Activated CD4-positive, alpha-beta memory T cell treated with anti-CD3 and anti-CD28 coated beads for 36 hours (primary cell): Measurements from ENCODE around the gene CNTN3. TPM values are rescaled to one million over a fixed set of nuclear protein-coding genes. Genes with fewer than 3 reads are reported as not detected.

ENCODE experiments used
- CTCF ChIA-PET: fragments of 350-600 bp; sonication (Branson Sonifier 250); formaldehyde crosslinking; loops from one replicate; lab custom pipeline; 2021; ENCODE audit warnings: antibody characterized with exemption, inconsistent platforms; lab: Charles Lee
- POLR2A ChIA-PET: fragments of 350-600 bp; sonication (Branson Sonifier 250); formaldehyde crosslinking; loops from one replicate; lab custom pipeline; 2021; ENCODE audit warnings: antibody characterized with exemption; lab: Charles Lee
- DNase-seq: peaks from one replicate; pipeline ENCODE4 v3.0.0-alpha.2; 2020
- H3K27ac Mint-ChIP-seq: one replicate; pipeline ENCODE4 v1.8.0; 2021; ENCODE audit warnings: mixed read lengths
- H3K27me3 Mint-ChIP-seq: one replicate; pipeline ENCODE4 v1.8.0; 2021; ENCODE audit warnings: mixed read lengths
- H3K36me3 Mint-ChIP-seq: one replicate; pipeline ENCODE4 v1.8.0; 2021; ENCODE audit warnings: mixed read lengths
- H3K4me1 Mint-ChIP-seq: one replicate; pipeline ENCODE4 v1.8.0; 2021; ENCODE audit warnings: low read depth, mixed read lengths
- H3K4me3 Mint-ChIP-seq: one replicate; pipeline ENCODE4 v1.8.0; 2021; ENCODE audit warnings: mild to moderate bottlenecking, mixed read lengths
- H3K9me3 Mint-ChIP-seq: one replicate; pipeline ENCODE4 v1.8.0; 2021; ENCODE audit warnings: mixed read lengths
- intact Hi-C: fragments of 100-400 bp; cut with micrococcal nuclease; formaldehyde crosslinking; loops from one replicate; pipeline ENCODE4 v1.15.1; 2023
- total RNA-seq, 2 experiments: library from RNA; stranded (reverse); gene quantifications; one replicate each; pipeline ENCODE4 v1.2.3, GENCODE V29; 2021

Gene CNTN3
- total RNA-seq, 2 experiments from 2014 or later: not detected

DNA sequence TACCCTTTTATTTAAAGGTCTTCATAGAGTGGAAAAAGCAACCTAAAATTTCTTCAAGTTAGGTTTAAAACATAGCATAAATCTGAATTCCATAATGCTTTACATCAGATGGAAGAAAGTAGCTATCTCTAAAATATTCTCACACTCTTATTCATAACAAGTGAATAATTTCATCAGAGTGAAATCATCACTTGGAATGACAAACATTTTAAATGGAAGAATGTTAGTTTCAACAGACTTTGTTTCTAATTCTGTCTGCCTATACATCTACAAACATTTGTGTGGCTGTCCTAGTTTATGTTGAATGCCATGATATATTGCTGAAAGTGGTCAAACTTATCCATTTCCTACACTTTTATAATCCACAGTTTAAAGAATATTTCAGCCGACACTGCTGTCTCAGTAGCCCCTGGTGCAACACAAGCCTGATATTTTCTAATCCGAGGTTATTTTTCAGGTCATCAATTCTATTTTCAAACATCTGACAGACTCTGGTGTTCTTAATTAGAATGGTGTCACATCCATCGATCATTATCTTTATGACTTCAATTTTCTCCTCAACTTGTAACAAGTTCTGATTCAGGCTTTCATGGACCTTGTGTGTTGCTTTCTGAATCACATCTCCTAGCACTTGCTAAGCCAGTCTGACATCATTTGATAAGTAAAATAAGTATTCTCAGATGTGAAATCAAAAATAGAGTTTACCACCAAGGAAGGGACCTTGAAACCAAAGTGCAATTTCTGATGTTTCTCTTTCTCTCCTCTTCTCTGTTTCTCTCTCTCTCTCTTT, 17.1 kb upstream of the CNTN3 start:
- H3K9me3 Mint-ChIP-seq: peaks cover 14% of the 10 kb centered on the region
- CTCF ChIA-PET: no interaction called here
- H3K4me1 Mint-ChIP-seq: no peaks in the 10 kb centered on the region
- intact Hi-C loops: no loop called here
- no peak overlapping the region for H3K4me3 Mint-ChIP-seq
- DNase-seq: no peak
- no peaks in the 10 kb centered on the region for H3K27me3 Mint-ChIP-seq
- POLR2A ChIA-PET: no interaction called here
- no peak overlapping the region for H3K27ac Mint-ChIP-seq
- no peaks in the 10 kb centered on the region for H3K36me3 Mint-ChIP-seq

DNA sequence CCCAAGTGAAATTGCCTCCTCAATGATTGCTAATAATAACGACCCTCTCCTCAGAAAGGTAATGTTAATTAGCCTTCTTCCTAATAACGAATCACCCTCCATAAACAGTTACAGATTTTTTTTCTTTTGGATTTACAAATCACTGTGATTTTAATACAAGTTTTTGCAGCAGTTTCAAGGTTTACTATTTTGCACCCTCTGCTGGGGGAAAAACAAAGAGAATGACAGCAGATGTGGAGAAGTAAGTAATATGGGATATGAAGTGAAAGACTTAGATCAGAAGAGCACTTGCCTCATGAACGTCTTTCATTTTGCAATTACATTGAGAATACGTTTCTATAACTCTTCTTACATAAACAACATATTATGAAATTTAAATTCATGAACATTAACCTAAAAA, 16.1 kb upstream of the CNTN3 start:
- Mint-ChIP-seq H3K9me3 (peaks cover 12% of the 10 kb centered on the region), H3K27ac (no peak overlapping the region), H3K4me3 (no peak overlapping the region), H3K27me3 (no peaks in the 10 kb centered on the region), H3K4me1 (no peaks in the 10 kb centered on the region), H3K36me3 (no peaks in the 10 kb centered on the region)
- POLR2A ChIA-PET: no interaction called here
- intact Hi-C loops: no loop called here
- DNase-seq: no peak
- CTCF ChIA-PET: no interaction called here

DNA sequence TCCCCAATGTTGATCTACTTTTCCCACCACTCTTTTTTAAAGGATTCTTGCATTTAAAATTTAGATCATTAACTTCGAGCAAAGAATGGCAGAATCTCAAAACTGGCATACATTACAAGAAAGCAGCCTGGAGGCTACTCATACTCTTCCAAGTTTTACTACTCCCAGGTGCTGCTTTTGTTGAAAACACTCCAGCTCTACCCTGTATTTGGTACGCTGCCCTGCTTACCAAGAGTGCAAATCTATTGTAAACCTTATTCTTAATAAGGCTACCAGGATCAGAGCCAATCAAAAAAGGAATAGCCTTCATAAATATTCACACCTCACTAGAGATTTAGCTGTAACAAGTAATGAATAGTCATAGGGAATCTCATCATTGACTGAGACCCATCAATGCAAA, 11.6 kb upstream of the CNTN3 start:
- H3K27me3 Mint-ChIP-seq: no peaks in the 10 kb centered on the region
- H3K4me1 Mint-ChIP-seq: no peaks in the 10 kb centered on the region
- ChIA-PET POLR2A (no interaction called here), CTCF (no interaction called here)
- no peak for DNase-seq
- intact Hi-C loops: no loop called here
- no peaks in the 10 kb centered on the region for H3K36me3 Mint-ChIP-seq
- H3K9me3 Mint-ChIP-seq: peaks cover 6% of the 10 kb centered on the region
- H3K27ac Mint-ChIP-seq: no peak overlapping the region
- no peak overlapping the region for H3K4me3 Mint-ChIP-seq

DNA sequence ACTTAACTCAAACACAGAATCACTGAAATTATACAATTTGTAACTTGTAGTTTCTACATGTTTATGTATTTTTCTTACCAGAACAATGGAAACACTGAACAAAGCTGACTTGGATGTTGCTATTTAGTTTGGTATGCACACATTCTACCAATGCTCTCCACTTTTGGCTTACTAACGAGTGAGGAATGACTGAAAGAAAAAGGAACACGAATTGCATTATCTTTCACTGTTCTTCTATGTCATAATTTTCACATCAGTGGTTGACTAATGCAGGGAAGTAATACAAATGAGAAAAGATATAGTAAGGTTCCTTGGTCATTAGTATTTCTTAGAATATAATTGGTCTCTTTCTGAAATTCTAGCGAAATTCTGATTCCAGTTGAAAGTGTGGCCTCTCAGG, 9.8 kb upstream of the CNTN3 start:
- ChIA-PET CTCF (no interaction called here), POLR2A (no interaction called here)
- H3K9me3 Mint-ChIP-seq: peaks cover 6% of the 10 kb centered on the region
- H3K4me3 Mint-ChIP-seq: no peak overlapping the region
- no peaks in the 10 kb centered on the region for H3K4me1 Mint-ChIP-seq
- DNase-seq: no peak
- no peak overlapping the region for H3K27ac Mint-ChIP-seq
- H3K36me3 Mint-ChIP-seq: no peaks in the 10 kb centered on the region
- H3K27me3 Mint-ChIP-seq: no peaks in the 10 kb centered on the region
- intact Hi-C loops: no loop called here

DNA sequence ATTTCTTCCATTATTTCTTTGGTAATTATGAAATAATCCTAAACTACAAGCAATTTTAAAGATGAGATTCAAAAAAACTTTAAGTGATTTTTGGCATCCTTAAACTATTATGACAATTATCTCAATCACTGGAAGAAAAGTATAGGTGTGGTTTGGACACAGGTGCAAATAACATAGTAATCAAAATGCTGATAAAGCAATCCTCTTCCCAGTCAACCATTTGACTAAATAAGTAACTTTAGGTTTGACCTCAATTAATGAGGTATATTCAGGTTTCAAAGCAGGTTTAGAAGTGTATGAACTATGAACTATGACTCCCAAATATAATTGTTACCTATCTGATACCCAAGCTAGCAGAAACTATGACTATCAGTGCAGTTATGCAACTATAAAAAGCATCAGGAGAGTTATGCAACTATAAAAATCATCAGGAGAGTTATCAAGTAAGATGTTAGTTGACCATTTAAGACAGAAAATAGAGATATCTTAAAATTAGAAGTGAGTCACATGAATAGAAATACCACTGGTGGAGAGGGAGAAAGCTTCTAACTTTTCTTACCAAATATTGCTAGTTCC, 8.9 kb upstream of the CNTN3 start:
- H3K4me3 Mint-ChIP-seq: no peak overlapping the region
- CTCF ChIA-PET: no interaction called here
- intact Hi-C loops: no loop called here
- no peak for DNase-seq
- POLR2A ChIA-PET: no interaction called here
- H3K4me1 Mint-ChIP-seq: no peaks in the 10 kb centered on the region
- no peak overlapping the region for H3K27ac Mint-ChIP-seq
- H3K27me3 Mint-ChIP-seq: no peaks in the 10 kb centered on the region
- no peaks in the 10 kb centered on the region for H3K36me3 Mint-ChIP-seq
- peaks cover 6% of the 10 kb centered on the region for H3K9me3 Mint-ChIP-seq

DNA sequence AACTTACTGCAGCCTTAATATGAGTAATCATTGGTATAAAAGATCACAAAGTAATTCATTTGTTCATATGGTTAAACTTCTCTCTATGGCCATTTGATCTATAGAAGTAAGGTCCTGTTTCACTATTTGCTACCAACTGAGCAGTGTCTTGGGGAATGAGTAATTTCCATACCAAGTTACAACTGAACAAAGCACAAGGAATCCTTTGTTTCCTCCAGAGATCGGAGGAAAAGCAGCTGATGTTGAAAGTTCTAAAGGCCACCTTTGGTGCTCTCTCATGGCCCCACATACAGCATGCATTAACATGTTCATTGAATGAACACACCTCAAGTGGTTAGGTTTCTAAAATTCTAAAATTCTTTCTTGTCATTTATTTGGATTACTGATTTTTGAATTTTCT, 7.1 kb upstream of the CNTN3 start:
- Mint-ChIP-seq H3K4me3 (no peak overlapping the region), H3K9me3 (peaks cover 6% of the 10 kb centered on the region), H3K4me1 (no peaks in the 10 kb centered on the region), H3K27me3 (no peaks in the 10 kb centered on the region), H3K36me3 (no peaks in the 10 kb centered on the region), H3K27ac (no peak overlapping the region)
- ChIA-PET POLR2A (no interaction called here), CTCF (no interaction called here)
- intact Hi-C loops: no loop called here
- DNase-seq: no peak

DNA sequence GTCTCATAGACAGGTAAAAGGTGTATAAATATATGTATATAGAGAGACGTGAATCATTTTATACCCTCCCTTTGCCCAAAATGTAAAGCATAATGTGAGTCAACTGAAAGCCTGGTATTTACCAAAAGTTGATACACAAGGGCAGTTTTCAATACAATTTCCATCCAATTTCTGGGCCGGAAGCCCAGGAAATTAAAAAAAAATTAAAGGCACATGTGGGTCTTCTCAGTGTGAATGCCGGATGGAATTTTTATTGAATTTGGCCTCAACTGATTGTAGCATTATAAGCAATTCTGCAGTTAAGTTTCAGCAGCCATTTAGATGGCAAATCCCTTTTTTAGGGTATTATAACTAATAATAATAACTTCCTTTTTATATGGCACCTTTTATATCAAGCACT, 3.3 kb upstream of the CNTN3 start:
- Mint-ChIP-seq H3K27ac (no peak overlapping the region), H3K36me3 (no peaks in the 10 kb centered on the region), H3K27me3 (peaks cover 12% of the 10 kb centered on the region), H3K4me1 (no peaks in the 10 kb centered on the region), H3K4me3 (no peak overlapping the region), H3K9me3 (peaks cover 8% of the 10 kb centered on the region)
- CTCF ChIA-PET: no interaction called here
- DNase-seq: no peak
- intact Hi-C loops: no loop called here
- POLR2A ChIA-PET: no interaction called here

DNA sequence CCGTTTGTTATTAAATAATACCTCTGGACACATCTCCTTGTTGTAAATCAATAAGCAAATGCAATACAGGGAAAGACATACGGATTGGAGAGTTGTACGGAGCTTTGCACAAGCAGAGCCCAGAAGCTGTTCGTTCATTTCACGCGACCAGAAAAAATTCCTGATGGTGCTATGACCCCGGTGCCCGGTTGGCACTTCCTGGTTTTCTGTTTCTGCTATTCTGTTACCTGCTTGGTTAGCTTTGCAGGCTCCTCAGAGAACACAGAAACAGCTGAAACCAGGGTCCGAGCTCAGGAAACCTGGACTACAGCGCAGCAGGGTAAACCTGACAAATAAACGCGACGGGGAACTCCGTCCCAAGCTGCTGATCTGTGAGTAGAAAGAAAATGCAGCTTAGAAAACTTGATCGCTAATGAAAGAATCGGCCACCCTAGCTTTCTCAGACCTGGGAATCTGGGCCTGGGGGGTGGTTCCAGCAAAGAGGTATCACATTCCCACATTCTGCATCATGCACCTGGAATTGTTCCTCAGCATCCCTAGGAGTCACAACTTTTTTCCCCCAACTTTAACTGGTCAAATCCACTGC, 845 bp downstream of the CNTN3 start:
- DNase-seq: no peak
- Mint-ChIP-seq H3K9me3 (peaks cover 8% of the 10 kb centered on the region), H3K27me3 (peaks cover 15% of the 10 kb centered on the region), H3K27ac (no peak overlapping the region), H3K4me3 (no peak overlapping the region), H3K4me1 (no peaks in the 10 kb centered on the region), H3K36me3 (no peaks in the 10 kb centered on the region)
- intact Hi-C loops: no loop called here
- ChIA-PET POLR2A (no interaction called here), CTCF (no interaction called here)

DNA sequence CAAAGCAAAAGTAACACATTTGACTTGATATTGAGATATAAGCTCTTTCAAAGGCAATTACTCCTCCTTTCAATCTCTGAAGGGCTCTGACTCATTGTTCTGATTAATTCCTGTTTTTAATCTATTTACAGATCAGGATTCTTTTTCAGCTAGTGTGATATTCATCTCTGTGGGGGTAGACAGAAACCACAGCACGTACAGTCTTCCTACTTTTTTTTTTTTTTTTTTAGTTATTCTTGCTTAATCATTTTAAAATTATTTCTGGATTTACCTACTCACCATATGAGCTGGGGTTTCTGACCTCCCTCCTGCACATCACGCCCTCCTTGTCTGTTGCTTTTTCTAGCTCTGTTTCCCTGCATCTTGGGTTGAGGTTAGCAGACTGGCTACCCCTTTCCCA, 1.4 kb downstream of the CNTN3 start:
- no peak for DNase-seq
- H3K9me3 Mint-ChIP-seq: peaks cover 8% of the 10 kb centered on the region
- peaks cover 15% of the 10 kb centered on the region for H3K27me3 Mint-ChIP-seq
- ChIA-PET CTCF (no interaction called here), POLR2A (no interaction called here)
- H3K4me3 Mint-ChIP-seq: no peak overlapping the region
- intact Hi-C loops: no loop called here
- H3K36me3 Mint-ChIP-seq: no peaks in the 10 kb centered on the region
- H3K27ac Mint-ChIP-seq: no peak overlapping the region
- H3K4me1 Mint-ChIP-seq: no peaks in the 10 kb centered on the region

DNA sequence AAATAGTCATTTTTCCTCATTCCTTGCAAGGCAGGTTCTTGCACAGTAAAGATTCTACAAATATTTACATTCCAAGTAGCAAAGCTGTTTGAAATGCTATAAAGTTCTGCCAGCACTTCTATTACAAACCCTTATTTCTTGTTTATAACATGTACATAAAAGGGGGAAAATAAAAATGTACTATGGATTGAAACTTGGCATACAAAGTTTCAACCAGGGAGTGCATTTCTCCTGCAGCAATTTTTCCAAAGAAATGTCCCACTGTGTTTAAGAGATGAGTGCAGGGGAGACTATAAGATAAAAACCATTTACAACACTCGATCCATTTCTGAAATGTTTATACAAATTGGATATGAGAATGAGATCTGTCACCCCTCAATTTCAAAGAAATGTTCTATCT, 3.3 kb downstream of the CNTN3 start:
- CTCF ChIA-PET: no interaction called here
- Mint-ChIP-seq H3K4me1 (no peaks in the 10 kb centered on the region), H3K36me3 (no peaks in the 10 kb centered on the region), H3K9me3 (peaks cover 8% of the 10 kb centered on the region), H3K4me3 (no peak overlapping the region), H3K27me3 (peaks cover 15% of the 10 kb centered on the region), H3K27ac (no peak overlapping the region)
- POLR2A ChIA-PET: no interaction called here
- intact Hi-C loops: no loop called here
- DNase-seq: no peak

DNA sequence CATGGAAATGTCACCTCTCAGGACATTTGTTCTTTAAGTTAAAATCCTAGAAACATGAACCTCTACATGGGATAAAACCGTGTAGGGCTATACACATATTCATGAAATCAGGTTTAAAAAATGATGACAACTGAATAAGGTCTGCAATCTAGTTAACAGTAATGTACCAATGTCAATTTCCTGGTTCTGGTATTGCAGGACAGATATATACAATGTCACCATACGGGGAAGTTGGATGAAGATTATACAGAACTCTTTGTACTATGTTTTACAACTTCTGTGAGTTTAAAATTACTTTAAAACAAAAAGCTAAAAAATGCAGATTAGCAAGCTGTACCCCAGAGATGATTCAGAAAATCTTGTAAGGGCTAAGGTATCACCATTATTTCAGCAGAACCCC, 6.7 kb downstream of the CNTN3 start:
- no peaks in the 10 kb centered on the region for H3K4me1 Mint-ChIP-seq
- peaks cover 3% of the 10 kb centered on the region for H3K27me3 Mint-ChIP-seq
- no peaks in the 10 kb centered on the region for H3K36me3 Mint-ChIP-seq
- POLR2A ChIA-PET: no interaction called here
- peaks cover 18% of the 10 kb centered on the region for H3K9me3 Mint-ChIP-seq
- no peak overlapping the region for H3K4me3 Mint-ChIP-seq
- CTCF ChIA-PET: no interaction called here
- H3K27ac Mint-ChIP-seq: no peak overlapping the region
- intact Hi-C loops: no loop called here
- DNase-seq: no peak

DNA sequence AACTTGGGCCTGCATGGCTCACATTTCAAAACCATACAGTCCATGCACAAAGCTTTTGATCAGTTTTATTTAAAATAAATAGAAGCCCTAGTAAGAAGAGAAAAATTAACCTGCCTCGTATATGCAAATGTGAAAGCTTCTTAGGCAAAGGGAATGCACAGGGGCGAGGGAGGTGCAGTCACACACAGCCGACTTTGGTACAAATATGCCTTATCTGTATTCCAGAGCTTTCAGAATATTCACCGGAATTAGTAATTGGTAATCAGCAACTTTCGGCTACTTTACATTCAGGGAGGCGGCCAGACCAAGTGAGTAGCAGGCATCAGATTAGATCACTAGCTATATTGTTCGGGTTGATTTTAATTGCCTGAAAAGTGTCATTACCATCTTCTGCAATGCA, 7.5 kb downstream of the CNTN3 start:
- peaks cover 18% of the 10 kb centered on the region for H3K9me3 Mint-ChIP-seq
- no peaks in the 10 kb centered on the region for H3K27me3 Mint-ChIP-seq
- no peak overlapping the region for H3K4me3 Mint-ChIP-seq
- ChIA-PET CTCF (no interaction called here), POLR2A (no interaction called here)
- DNase-seq: no peak
- no peak overlapping the region for H3K27ac Mint-ChIP-seq
- no peaks in the 10 kb centered on the region for H3K4me1 Mint-ChIP-seq
- intact Hi-C loops: no loop called here
- no peaks in the 10 kb centered on the region for H3K36me3 Mint-ChIP-seq

DNA sequence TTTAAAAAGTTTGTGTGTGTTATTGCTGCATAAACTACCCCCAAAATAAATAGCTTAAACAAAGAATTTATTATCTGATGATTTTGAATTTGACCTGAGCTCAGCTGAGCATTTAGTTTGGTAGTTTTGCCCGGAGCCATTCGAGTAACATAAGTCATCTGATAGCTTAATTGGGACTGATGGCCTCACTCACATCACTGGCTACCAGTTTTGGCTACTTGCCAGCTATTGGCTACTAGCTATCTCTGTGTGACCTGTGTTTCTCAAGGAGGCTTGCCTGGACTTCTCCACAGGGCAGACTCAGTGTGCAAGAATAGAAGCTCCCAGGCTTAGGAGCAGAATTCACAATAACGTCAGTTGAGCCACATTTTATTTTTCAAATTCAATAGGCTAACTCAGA, 9.0 kb downstream of the CNTN3 start:
- ChIA-PET POLR2A (no interaction called here), CTCF (no interaction called here)
- no peak overlapping the region for H3K4me3 Mint-ChIP-seq
- no peaks in the 10 kb centered on the region for H3K4me1 Mint-ChIP-seq
- no peaks in the 10 kb centered on the region for H3K27me3 Mint-ChIP-seq
- no peak overlapping the region for H3K27ac Mint-ChIP-seq
- intact Hi-C loops: no loop called here
- no peaks in the 10 kb centered on the region for H3K36me3 Mint-ChIP-seq
- peaks cover 24% of the 10 kb centered on the region for H3K9me3 Mint-ChIP-seq
- no peak for DNase-seq
